ENCODE measurements around the gene MYLK. TPM values are rescaled to one million over a fixed set of nuclear protein-coding genes. Genes with fewer than 3 reads are reported as not detected.

The MYLK gene
- total RNA-seq, 1 donor from 2014 or later: 78.1 TPM

GRCh38 chr3:123872621-123873020 lies 11.5 kb downstream of the MYLK start:
- no peak for DNase-seq

- peak; percentile 74 for DNase-seq
Observed at GRCh38 chr3:123871946-123872345, 12.2 kb downstream of the MYLK start.

- DNase-seq: no peak
Observed at GRCh38 chr3:123870033-123870432, 14.1 kb downstream of the MYLK start.

GRCh38 chr3:123869165-123869564 lies 15.0 kb downstream of the MYLK start:
- DNase-seq: no peak

- DNase-seq: no peak
Observed at GRCh38 chr3:123864706-123865105, 19.4 kb downstream of the MYLK start.

GRCh38 chr3:123862152-123862551 lies 22.0 kb downstream of the MYLK start:
- no peak for DNase-seq

- DNase-seq: no peak
Observed at GRCh38 chr3:123861081-123861836, 22.9 kb downstream of the MYLK start.

GRCh38 chr3:123859177-123859576 lies 25.0 kb downstream of the MYLK start:
- DNase-seq: no peak

- DNase-seq: no peak
Observed at GRCh38 chr3:123854905-123855304, 29.2 kb downstream of the MYLK start.

GRCh38 chr3:123853686-123854372 lies 30.3 kb downstream of the MYLK start:
- DNase-seq: no peak

- DNase-seq: no peak
Observed at GRCh38 chr3:123847209-123847608, 36.9 kb downstream of the MYLK start.

- DNase-seq: peak; percentile 20
Observed at GRCh38 chr3:123843668-123844067, 40.5 kb downstream of the MYLK start.

GRCh38 chr3:123842711-123843110 lies 41.4 kb downstream of the MYLK start:
- DNase-seq: no peak

GRCh38 chr3:123841476-123842238 lies 42.5 kb downstream of the MYLK start:
- no peak for DNase-seq

GRCh38 chr3:123840961-123841360 lies 43.2 kb downstream of the MYLK start:
- DNase-seq: no peak

GRCh38 chr3:123837858-123838257 lies 46.3 kb downstream of the MYLK start:
- no peak for DNase-seq

- DNase-seq: peak; percentile 65
Observed at GRCh38 chr3:123834631-123835030, 49.5 kb downstream of the MYLK start.

GRCh38 chr3:123833398-123833785 lies 50.7 kb downstream of the MYLK start:
- DNase-seq: no peak

- no peak for DNase-seq
Observed at GRCh38 chr3:123832692-123833397, 51.3 kb downstream of the MYLK start.

- peak; percentile 47 for DNase-seq
Observed at GRCh38 chr3:123831420-123831819, 52.7 kb downstream of the MYLK start.

GRCh38 chr3:123821920-123822319 lies 62.2 kb downstream of the MYLK start:
- no peak for DNase-seq

GRCh38 chr3:123819949-123820348 lies 64.2 kb downstream of the MYLK start:
- DNase-seq: no peak

- DNase-seq: peak; percentile 41
Observed at GRCh38 chr3:123818921-123819429, 65.2 kb downstream of the MYLK start.

Data from dermis blood vessel endothelial cell (primary cell).